GM18498 (cell line): ENCODE measurements around the gene SIGLEC11.
"Not testable (repeated sequence)": the region's sequence is repeated elsewhere in the genome, so short reads cannot be mapped to it uniquely, and the experiment has no call there.

Experiments
- ATAC-seq: cut with Tn5 transposase; IDR thresholded peaks from one replicate; pipeline ENCODE4 v1.9.1; 2021; ENCODE audit warnings: mild to moderate bottlenecking, moderate library complexity; ENCODE audit not compliant: unreplicated experiment

Gene SIGLEC11

GRCh38 chr19:49927526-49928264, 33.3 kb downstream of the SIGLEC11 start:
- ATAC-seq = no peak

DNA sequence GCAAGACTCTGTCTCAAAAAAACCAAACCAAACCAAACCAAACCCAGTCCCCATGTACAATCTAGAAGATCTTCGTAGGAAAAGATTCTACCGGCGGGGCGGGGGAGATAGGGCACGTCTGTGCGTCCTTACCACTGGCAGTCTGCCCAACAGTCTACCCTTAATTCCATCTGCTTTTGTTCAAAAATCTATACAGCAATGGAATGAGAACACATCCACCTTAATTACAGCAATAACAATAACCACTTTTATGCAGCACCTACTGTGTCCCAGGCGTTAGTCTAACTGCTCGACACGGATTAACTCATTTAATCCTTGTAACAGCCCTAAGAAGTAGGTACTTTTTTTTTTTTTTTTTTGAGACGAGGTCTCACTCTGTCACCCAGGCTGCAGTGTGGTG, 34.5 kb downstream of the SIGLEC11 start:
- no peak for ATAC-seq

DNA sequence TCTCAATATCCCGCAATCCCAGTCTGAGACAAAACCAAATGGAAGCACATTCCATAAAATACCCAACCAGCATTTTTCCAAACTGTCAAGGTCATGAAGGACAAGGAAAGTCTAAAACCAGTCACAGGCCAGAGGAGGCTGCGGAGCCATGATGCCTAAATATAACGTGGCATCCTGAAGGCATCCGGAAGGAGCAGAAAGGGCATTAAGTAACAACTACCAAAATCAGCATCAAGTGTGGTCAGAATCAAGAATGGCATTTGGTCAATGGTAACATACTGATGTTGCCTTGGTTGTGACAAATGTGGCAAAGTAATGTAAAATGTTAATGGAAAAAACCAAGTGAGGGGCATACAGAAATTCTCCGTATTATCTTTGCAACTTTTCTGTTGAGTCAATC, 35.5 kb downstream of the SIGLEC11 start:
- ATAC-seq = no peak

- ATAC-seq = not testable (repeated sequence)
These were observed 36.1 kb downstream of the SIGLEC11 start for GRCh38 chr19:49924881-49925210.

DNA sequence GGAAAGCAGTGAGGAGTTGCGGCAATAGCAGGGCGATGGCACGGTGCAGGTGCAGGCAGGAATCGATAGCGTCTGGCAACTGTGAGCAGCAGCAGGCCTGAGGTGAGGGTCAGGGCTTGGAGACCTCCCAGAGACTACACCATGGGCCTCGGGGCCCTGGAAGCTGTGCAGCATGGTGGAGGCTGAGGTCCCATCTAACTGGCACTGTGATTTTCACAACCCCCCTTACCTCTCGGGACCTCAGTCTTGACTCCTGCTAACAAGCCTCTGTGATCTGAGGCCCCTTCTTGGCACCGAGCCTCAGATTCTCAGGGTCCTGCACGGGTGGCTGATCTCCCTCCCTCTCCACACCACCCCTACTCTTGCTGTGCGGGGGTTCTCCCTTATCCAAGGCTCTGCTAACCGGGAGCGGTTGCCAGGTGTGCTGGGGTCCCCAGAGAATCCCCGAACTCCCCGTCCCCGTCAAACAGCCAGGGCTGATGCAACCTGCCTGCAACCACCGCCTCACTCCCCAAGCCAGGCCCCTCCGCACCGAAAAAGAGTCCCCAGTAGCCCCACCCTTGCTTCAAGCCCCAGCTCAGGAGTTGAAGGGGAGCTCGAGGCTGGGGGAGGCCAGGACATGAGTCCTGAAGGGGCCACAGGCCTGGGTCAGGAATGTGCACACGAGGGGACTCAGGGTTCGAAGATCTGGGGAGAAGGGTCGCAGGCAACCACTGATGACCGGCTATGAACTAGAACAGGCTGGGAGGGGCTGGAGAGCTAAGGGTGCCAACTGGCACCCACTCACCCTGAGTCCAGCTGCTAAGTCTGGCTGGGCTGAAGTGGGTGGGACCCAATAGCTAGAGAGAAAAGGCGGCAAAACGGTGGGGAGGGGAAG, 36.7 kb downstream of the SIGLEC11 start:
- ATAC-seq = no peak

DNA sequence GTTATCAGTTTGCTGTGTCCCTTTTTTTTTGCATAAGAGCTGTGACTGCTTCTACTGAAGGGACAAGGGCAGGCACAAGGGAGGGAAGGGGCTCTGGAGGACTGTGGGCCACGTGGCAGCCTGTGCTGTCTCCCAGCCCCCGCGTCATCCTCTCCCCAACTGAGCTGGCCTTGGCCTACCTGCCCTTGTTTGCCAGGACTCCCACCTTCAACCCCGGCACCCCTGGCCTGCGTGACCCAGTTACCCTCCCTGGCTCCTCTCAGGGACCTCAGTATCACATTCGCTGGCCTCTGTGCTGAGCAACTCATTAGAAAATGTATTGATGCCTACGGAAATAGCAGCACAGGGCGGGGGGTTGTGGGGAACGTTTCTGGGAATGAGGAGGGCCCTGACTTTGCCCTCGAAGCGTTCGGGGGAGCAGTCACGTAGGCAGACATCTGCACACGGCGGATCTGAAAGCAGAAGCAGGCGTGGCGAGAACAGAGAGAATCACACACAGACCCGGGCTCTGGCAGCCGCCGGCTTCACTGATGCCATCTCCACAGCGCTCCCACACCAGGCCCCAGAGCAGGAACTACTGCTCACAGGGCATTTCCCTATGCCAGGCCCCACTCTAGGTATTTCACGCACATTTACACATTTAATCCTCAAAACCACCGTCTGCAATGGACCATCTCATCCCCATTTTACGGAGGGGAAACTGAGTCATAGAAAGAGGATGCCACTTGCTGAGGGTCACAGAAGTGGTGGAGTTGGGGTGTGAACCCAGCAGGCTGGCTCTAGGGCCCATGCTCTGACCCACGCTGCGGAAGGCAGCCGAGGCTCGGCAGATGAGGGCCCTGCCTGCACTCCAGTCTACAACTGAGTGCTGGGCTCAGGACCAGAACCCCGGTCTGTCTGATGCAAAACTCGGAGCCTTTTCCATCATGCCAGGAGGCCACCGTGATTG, 37.6 kb downstream of the SIGLEC11 start:
- ATAC-seq = no peak

- ATAC-seq = no peak
These were observed 38.8 kb downstream of the SIGLEC11 start for GRCh38 chr19:49921871-49922795.

- no peak for ATAC-seq
These were observed 40.2 kb downstream of the SIGLEC11 start for GRCh38 chr19:49920624-49921363.

DNA sequence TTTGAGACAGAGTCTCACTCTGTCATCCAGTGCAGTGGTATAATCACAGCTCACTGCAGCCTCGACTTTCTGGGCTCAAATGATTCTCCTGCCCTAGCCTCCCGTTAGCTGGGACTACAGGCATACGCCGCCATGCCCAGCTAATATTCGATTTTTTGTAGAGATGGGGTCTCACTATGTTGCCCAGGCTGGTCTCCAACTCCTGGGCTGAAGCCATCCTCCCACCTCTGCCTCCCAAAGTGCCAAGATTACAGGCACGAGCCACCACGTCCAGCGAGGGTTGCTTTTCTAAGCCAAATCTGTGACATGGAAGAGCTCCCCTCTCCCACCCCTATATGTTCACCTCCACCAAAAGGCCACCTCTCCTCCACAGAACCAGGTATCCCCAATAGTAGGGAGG, 42.9 kb downstream of the SIGLEC11 start:
- no peak for ATAC-seq

GRCh38 chr19:49916839-49917733, 43.9 kb downstream of the SIGLEC11 start:
- ATAC-seq = no peak

DNA sequence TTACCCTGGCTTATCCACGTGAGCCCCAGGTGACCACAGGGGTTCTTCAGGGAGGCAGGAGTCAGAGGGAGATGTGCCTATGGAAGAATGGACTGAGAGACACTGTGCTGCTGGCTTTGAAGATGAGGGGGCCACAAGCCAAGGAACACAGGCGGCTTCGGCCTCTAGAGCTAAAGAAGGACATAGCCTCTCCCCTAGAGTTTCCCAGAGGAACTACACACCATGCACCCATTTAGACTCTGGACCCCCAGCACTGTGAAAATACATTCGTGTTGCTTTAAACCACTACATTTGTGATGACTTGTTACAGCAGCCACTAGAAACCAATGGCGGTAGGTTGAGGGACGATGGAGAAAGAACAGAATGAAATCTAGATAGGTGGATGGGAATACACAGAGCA, 45.7 kb downstream of the SIGLEC11 start:
- ATAC-seq = no peak

- no peak for ATAC-seq
These were observed 47.3 kb downstream of the SIGLEC11 start for GRCh38 chr19:49913720-49914119.

GRCh38 chr19:49912965-49913685, 47.8 kb downstream of the SIGLEC11 start:
- ATAC-seq = no peak

DNA sequence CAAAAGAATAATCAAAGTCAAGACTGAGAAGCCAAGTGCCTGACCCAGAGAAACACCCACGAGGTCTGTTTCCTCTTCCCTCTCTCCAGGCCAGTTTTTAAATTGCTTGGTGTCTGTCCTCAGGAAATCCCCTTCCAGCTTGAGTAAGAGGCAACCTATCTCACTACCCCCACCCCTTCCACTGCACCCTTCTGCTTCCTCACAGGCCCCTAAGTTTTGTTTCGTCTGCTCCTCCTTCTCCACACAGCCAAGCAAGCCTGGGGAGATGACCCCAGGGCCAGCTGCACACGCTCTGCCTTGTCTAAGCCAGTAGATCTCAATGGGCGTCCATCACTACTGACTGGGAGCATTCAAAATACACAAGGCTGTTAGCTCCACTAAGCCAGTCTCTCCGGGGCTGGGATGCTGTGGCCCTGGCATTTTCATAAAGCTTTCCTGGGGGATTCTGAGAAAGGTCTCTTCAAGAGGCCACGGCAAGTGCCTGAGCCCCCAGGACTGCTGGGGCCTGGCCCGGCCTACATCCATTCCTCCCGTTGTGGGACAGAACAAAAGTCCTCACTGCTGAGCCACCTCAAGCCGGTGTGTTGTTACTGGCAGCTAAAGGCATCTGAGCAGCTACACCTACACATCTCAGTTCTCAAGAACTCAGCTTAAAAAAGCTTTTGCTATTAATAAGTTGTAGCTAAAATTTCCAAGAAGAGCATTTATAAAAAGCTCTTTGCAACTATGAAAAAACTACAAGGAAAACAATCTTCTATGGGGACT, 49.4 kb downstream of the SIGLEC11 start:
- ATAC-seq = no peak

DNA sequence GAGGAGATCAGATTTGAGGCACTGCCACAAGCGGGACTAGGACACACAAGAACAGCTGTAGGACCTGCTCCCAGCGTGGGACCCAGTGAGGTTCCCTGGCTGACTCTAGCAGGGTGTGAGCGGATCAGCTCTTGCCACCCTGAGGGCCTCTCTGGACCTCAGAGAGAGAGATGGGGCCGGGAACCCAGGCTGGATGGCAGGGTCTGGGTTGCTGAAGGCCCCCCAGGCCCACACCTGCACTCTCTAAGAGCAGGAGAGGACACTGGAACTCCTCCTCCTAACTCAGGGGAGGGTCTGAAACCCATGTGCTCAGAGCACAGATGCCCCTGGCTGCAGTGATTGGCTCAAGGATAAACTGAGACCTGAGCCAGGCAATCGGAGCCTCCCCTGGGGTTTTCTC, 50.8 kb downstream of the SIGLEC11 start:
- ATAC-seq = no peak

- no peak for ATAC-seq
These were observed 52.2 kb downstream of the SIGLEC11 start for GRCh38 chr19:49908480-49909420.
